Effector CD4-positive, alpha-beta T cell (primary cell): ENCODE data around the gene STK10.

Experiments
- DNase-seq: peaks from one replicate; pipeline ENCODE4 v3.0.0-alpha.2; 2020

STK10 gene

DNA sequence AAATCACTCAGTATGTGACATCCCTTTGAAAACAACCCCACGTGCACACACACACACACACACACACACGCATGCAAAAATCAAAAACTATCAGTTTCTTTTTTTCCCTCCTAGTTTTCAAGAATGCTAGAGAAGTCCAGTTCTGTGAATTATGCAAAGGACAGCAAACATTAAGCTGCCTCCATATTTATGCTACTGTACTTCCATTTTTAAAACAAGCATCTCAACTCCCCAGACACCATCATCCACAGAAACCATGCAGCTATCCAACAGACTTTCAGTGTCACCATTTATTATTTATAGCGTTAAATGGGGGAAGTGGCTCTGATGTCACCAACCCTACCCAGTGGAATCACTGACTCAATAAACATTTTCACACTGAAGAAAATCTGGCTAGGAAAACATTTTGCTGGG is 183.2 kb downstream of the STK10 start:
- DNase-seq: no peak

DNA sequence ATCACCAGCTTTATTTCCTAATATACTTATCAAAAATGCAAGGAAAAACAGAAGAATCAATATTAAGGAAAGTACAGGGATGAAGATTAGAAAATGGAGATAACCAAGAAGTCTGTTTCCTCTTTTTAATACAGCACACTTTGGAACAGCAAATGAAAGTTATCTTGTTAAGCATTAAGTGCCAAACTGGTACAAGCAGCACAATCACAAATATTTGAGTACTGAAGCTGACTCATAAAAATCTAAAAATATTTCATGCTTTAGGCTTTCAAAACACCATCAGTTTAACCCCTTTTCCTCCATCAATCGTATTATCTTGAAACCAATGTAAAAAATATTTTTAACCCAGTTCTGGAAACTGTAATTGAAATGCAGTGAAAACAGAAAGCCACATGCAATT is 184.3 kb downstream of the STK10 start:
- DNase-seq: no peak

DNA sequence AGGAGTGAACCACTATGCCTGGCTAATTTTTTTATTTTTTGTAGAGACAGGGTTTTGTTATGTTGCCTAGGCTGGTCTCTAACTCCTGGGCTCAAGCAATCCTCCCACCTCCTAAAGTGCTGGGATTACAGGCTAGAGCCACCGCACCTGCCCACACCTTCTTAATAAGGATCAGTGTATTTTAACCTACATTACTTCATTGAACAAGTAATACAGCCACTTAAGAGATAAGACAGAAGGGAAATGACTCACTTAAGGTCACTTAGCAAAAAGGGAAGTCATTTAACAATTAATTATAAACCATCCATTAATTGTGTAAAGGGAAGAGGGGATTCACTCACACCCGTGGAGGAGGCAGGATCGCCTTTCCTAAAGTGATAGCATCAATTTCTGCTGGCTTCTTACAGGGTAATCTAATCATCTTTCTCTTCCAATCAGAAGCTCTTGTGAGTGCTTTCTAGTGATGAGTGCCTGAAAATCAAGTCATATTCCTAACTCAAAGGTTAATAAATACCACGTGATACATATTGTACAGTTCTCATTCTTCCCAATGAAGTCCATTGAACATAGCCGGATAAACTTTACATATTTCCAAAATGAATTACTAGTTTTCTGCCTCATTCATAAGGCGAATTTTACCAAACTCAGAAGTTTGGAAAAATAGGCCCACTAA is 185.0 kb downstream of the STK10 start:
- DNase-seq: no peak

DNA sequence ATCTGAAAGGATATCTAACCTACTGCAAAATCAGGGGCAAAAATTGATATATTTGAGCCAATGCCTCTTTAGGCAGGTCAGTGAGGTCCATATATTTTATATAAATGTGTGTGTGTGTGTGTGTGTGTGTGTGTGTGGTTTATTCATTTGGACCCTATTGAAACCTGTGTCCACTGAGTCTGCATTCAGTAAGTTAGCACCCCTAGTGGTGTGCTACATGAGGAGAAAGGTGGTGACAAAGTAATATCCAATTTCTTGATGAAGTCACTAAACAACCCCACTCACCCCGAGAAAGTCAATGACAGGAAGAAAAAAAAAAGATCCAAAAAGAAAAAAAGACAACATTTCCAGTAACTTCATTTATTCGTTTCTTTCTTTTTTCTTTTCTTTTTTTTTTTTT is 185.7 kb downstream of the STK10 start:
- DNase-seq: no peak

DNA sequence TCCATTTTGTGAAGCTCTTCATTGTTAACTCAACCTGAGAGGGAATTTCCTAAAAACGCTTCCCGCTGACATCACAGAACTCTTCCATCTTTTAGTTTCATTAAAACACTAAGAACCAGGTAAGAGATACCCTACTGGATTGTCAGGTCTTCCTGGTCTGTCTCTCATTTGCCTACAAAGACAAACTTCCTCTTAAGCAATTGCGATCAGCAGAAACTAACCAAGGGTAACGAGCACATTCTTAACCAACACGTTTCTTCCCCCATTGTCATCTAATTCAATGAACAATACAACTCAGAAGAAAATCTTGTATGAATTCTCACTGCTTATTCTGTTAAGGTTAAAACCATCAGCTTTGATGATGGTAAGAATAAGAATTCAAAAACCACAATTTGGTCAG is 188.1 kb downstream of the STK10 start:
- DNase-seq: no peak

DNA sequence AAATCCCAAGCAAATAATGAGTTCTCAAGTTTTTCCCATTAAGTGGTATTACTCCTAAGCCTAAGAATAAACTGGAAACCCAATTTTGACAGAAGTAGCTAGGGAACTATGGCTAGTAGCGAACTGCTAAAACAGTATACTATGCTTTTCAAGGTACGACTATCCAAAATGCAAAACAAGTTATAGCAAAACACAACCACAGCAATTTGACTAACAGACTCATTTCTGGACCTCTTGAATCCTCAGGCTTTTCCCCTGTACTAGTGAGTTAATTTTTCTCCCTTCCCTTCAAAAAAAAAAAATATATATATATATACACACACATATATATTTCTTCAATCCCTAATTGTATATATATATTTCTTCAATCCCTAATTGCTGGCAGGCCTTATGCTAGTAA is 188.9 kb downstream of the STK10 start:
- no peak for DNase-seq

DNA sequence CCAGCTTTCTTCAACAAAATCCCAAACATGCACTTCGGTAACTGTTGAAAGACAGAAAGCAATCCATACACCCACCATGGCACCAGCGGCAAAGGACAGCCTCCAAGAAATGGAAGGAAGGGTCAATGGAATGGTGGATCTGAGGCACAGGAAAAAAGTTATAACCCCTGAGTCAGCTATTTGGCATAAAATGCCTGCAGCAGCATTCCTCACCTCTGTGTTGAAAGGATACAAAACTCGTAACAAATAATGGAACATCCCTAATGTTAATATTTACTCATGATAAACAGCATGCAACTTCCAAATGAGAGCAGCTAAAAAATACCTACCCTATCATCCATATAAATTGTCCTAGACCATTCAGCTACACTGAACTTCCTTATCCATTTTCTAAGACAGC is 191.0 kb downstream of the STK10 start:
- DNase-seq: no peak

DNA sequence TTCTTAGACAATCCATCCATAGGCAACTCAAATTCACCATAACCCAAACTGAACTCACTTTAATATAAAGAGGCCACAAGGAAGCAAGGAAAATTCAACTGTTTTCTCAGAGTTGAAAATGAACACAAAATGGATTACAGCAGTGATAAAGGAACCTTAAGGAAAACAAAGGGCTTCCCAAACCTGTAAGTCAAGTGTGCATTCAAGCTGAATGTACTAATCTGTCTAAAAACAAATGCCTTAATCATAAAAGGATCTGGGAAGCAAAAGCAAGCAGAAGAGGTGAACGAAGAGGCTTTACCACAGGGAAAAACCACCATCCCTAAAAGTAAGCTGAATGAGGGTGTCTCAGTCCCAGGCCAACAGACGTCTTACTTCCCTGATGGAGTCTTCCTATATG is 195.2 kb downstream of the STK10 start:
- DNase-seq: no peak

DNA sequence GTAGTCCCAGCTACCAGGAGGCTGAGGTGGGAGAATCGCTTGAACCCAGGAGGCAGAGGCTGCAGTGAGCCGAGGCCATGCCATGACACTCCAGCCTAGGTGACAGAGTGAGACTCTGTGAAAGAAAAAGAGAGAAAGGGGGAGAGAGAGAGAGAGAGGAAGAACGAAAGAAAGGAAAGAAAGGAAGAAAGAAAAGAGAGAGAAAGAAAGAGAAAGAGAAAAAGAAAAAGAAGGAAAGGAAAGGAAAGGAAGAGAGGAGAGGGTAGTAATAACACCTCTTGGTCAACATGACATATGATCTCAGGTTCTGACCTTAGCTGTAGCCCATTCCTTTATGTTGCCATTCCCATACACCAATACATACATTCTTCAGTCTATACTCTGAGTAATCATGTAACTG is 195.7 kb downstream of the STK10 start:
- no peak for DNase-seq
